ENCODE results near the gene PLXNB2.

- TF ChIP-seq CTCF (IDR thresholded peaks at IDR 0.05; ENCODE audit: low read depth, low read length) (no peak), EZH2phosphoT487 (IDR thresholded peaks at IDR 0.05; ENCODE audit: low read depth) (no peak)
Measured at GRCh38 chr22:50306753-50307749, at the start of gene PLXNB2.

Measured in OCI-LY3 (cell line).